DND-41 (cell line): ENCODE data around the gene RASGRF1.

Source experiments
- CTCF ChIP-seq: IDR thresholded peaks from 2 replicates; pipeline ENCODE4 v1.5.1; 2012; ENCODE audit warnings: borderline replicate concordance, low read length, moderate library complexity, mild to moderate bottlenecking; ENCODE audit not compliant: poor library complexity, severe bottlenecking; ENCODE audit errors: extremely low read depth
- EZH2 ChIP-seq: IDR thresholded peaks from 3 replicates; pipeline ENCODE4 v1.6.1; 2012; ENCODE audit warnings: borderline replicate concordance, low read depth, mild to moderate bottlenecking, moderate library complexity, low read length, inconsistent platforms; ENCODE audit not compliant: severe bottlenecking

GRCh38 chr15:79025802-79026201, 64.8 kb downstream of the RASGRF1 start:
- no peak for TF ChIP-seq CTCF
- no peak for TF ChIP-seq EZH2
